ENCODE results near the gene GALNTL6. TPM values are rescaled to one million over a fixed set of nuclear protein-coding genes. Genes with fewer than 3 reads are reported as not detected.

GALNTL6 gene
- total RNA-seq, 2 donors from 2014 or later, result 0.71 TPM; not detected in 1

- peaks cover 15% of the 10 kb centered on the region for H3K9me3 Mint-ChIP-seq
- H3K4me1 Mint-ChIP-seq, result peaks cover 15% of the 10 kb centered on the region
- no peaks in the 10 kb centered on the region for H3K36me3 ChIP-seq (ENCODE audit: control insufficient read depth, insufficient read depth, low read length)
- H3K27ac Mint-ChIP-seq, result no peak overlapping the region
- WGBS, 2 experiments (ENCODE audit: insufficient coverage in 1 of 2, insufficient read length in 1 of 2), result no CpG with 5 or more reads among the region's 1 CpG
- no peak overlapping the region for H3K27ac ChIP-seq (ENCODE audit: low read depth, low read length)
- H3K9ac ChIP-seq (ENCODE audit: extremely low read depth, low read length, poor library complexity, severe bottlenecking), result no peak overlapping the region
- no peak overlapping the region for H3K4me3 ChIP-seq (ENCODE audit: low read length)
- no peaks in the 10 kb centered on the region for H3K36me3 Mint-ChIP-seq (ENCODE audit: low read depth)
- H3K4me1 ChIP-seq (ENCODE audit: control insufficient read depth, insufficient read depth, low read length), result peaks cover 3% of the 10 kb centered on the region
- H3K9me3 ChIP-seq (ENCODE audit: control insufficient read depth, low read length), result no peaks in the 10 kb centered on the region
- TF ChIP-seq, protein P1, sequence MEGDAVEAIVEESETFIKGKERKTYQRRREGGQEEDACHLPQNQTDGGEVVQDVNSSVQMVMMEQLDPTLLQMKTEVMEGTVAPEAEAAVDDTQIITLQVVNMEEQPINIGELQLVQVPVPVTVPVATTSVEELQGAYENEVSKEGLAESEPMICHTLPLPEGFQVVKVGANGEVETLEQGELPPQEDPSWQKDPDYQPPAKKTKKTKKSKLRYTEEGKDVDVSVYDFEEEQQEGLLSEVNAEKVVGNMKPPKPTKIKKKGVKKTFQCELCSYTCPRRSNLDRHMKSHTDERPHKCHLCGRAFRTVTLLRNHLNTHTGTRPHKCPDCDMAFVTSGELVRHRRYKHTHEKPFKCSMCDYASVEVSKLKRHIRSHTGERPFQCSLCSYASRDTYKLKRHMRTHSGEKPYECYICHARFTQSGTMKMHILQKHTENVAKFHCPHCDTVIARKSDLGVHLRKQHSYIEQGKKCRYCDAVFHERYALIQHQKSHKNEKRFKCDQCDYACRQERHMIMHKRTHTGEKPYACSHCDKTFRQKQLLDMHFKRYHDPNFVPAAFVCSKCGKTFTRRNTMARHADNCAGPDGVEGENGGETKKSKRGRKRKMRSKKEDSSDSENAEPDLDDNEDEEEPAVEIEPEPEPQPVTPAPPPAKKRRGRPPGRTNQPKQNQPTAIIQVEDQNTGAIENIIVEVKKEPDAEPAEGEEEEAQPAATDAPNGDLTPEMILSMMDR (conservative IDR thresholded peaks at IDR 0.05), result no peak
- DNase-seq, result no peak
- peaks cover 32% of the 10 kb centered on the region for H3K27me3 Mint-ChIP-seq (ENCODE audit: insufficient read depth)
- H3K27me3 ChIP-seq (ENCODE audit: control insufficient read depth, insufficient read depth, low read length, poor library complexity, severe bottlenecking), result peaks cover 19% of the 10 kb centered on the region
- no peak overlapping the region for H3K4me3 Mint-ChIP-seq
These were observed 1231.1 kb downstream of the GALNTL6 start for GRCh38 chr4:173044340-173044739.

GRCh38 chr4:173045571-173045970, 1232.4 kb downstream of the GALNTL6 start:
- no peak overlapping the region for H3K27ac Mint-ChIP-seq
- H3K4me1 Mint-ChIP-seq, result peaks cover 10% of the 10 kb centered on the region
- WGBS, 2 experiments (ENCODE audit: insufficient coverage in 1 of 2, insufficient read length in 1 of 2), result 100% methylated on average over 1 of the region's 1 CpG; no CpG with 5 or more reads in 1 of the 2 experiments

DNA sequence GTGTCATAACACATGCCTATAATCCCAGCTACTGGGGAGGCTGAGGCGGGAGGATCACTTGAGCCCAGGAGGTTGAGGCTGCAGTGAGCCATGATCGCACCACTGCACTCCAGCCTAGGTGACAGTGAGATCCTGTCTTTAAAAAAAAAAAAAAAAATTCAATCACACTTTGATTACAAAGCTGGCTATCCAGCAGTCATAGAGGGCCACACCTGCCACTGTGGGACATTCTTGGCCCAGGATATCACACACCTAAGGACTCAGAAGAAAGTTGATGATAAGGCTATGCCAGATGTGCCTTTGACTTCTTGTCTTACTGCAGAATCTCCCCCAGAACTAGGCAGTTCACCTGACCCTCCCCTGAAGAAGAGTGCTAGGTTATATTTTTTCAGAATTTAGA, 1232.9 kb downstream of the GALNTL6 start:
- Mint-ChIP-seq H3K4me1 (peaks cover 11% of the 10 kb centered on the region), H3K27me3 (ENCODE audit: insufficient read depth) (peaks cover 49% of the 10 kb centered on the region), H3K36me3 (ENCODE audit: low read depth) (no peaks in the 10 kb centered on the region), H3K27ac (no peak overlapping the region), H3K9me3 (peaks cover 15% of the 10 kb centered on the region), H3K4me3 (no peak overlapping the region)
- Histone ChIP-seq H3K36me3 (ENCODE audit: control insufficient read depth, insufficient read depth, low read length) (no peaks in the 10 kb centered on the region), H3K9me3 (ENCODE audit: control insufficient read depth, low read length) (no peaks in the 10 kb centered on the region), H3K4me1 (ENCODE audit: control insufficient read depth, insufficient read depth, low read length) (no peaks in the 10 kb centered on the region), H3K27me3 (ENCODE audit: control insufficient read depth, insufficient read depth, low read length, poor library complexity, severe bottlenecking) (peaks cover 36% of the 10 kb centered on the region), H3K27ac (ENCODE audit: low read depth, low read length) (no peak overlapping the region), H3K9ac (ENCODE audit: extremely low read depth, low read length, poor library complexity, severe bottlenecking) (no peak overlapping the region), H3K4me3 (ENCODE audit: low read length) (no peak overlapping the region)
- no peak for DNase-seq
- 100% methylated on average over 2 of the region's 2 CpGs; no CpG with 5 or more reads in 1 of the 2 experiments for WGBS, 2 experiments (ENCODE audit: insufficient coverage in 1 of 2, insufficient read length in 1 of 2)
- TF ChIP-seq, protein P1 (conservative IDR thresholded peaks at IDR 0.05), result no peak

More at GRCh38 chr4:173045571-173045970, 1232.4 kb downstream of the GALNTL6 start:
- Mint-ChIP-seq H3K4me3 (no peak overlapping the region), H3K36me3 (ENCODE audit: low read depth) (no peaks in the 10 kb centered on the region), H3K9me3 (peaks cover 15% of the 10 kb centered on the region), H3K27me3 (ENCODE audit: insufficient read depth) (peaks cover 43% of the 10 kb centered on the region)
- no peak for DNase-seq
- H3K27me3 ChIP-seq (ENCODE audit: control insufficient read depth, insufficient read depth, low read length, poor library complexity, severe bottlenecking), result peaks cover 30% of the 10 kb centered on the region
- no peak overlapping the region for H3K9ac ChIP-seq (ENCODE audit: extremely low read depth, low read length, poor library complexity, severe bottlenecking)
- no peaks in the 10 kb centered on the region for H3K9me3 ChIP-seq (ENCODE audit: control insufficient read depth, low read length)
- no peaks in the 10 kb centered on the region for H3K36me3 ChIP-seq (ENCODE audit: control insufficient read depth, insufficient read depth, low read length)
- H3K4me3 ChIP-seq (ENCODE audit: low read length), result no peak overlapping the region
- no peak overlapping the region for H3K27ac ChIP-seq (ENCODE audit: low read depth, low read length)
- TF ChIP-seq, protein P1 (conservative IDR thresholded peaks at IDR 0.05), result no peak
- no peaks in the 10 kb centered on the region for H3K4me1 ChIP-seq (ENCODE audit: control insufficient read depth, insufficient read depth, low read length)

All from endodermal cell (in vitro differentiated cells).